GM23338 (cell line): Measurements from ENCODE around the gene EML2. TPM values are rescaled to one million over a fixed set of nuclear protein-coding genes. Genes with fewer than 3 reads are reported as not detected.

Experiments
- ATAC-seq: fragments of 200-7000 bp; cut with Tn5 transposase; 3 replicates; pipeline ENCODE4 v1.9.1; 2020
- DNase-seq: peaks from one replicate; pipeline ENCODE4 v3.0.0-alpha.2; 2015; ENCODE audit warnings: low spot score
- H2AFZ ChIP-seq: fragments of 200-600 bp; sonication (generic); 2 replicates; pipeline ENCODE4 v1.8.0; 2016; ENCODE audit warnings: antibody characterized with exemption, mild to moderate bottlenecking, moderate library complexity
- H3F3A ChIP-seq: fragments of 200-600 bp; sonication (generic); replicated peaks from 2 replicates; pipeline ENCODE4 v1.8.0; 2017; ENCODE audit warnings: antibody characterized with exemption, mixed run types, low read depth
- H3K27ac ChIP-seq: fragments of 200-600 bp; sonication (generic); 2 replicates; pipeline ENCODE4 v1.6.1; 2016; ENCODE audit warnings: low read depth
- H3K27me3 ChIP-seq: fragments of 200-600 bp; sonication (generic); 2 replicates; pipeline ENCODE4 v1.8.0; 2016; ENCODE audit warnings: mild to moderate bottlenecking, mixed run types, moderate library complexity; ENCODE audit not compliant: insufficient read depth
- H3K36me3 ChIP-seq: fragments of 200-600 bp; sonication (generic); 2 replicates; pipeline ENCODE4 v1.8.0; 2016; ENCODE audit warnings: mild to moderate bottlenecking; ENCODE audit not compliant: insufficient read depth
- H3K4me1 ChIP-seq: fragments of 200-600 bp; sonication (generic); 2 replicates; pipeline ENCODE4 v1.8.0; 2016; ENCODE audit warnings: mild to moderate bottlenecking, moderate library complexity; ENCODE audit not compliant: insufficient read depth
- H3K4me2 ChIP-seq: fragments of 200-600 bp; sonication (generic); 2 replicates; pipeline ENCODE4 v1.7.1; 2017; ENCODE audit warnings: mixed run types
- H3K4me3 ChIP-seq: fragments of 200-600 bp; sonication (generic); 2 replicates; pipeline ENCODE4 v1.6.1; 2016; ENCODE audit warnings: mixed run types
- H3K79me2 ChIP-seq: fragments of 200-600 bp; sonication (generic); replicated peaks from 2 replicates; pipeline ENCODE4 v1.8.0; 2017; ENCODE audit warnings: mild to moderate bottlenecking; ENCODE audit not compliant: insufficient read depth
- H3K9me2 ChIP-seq: fragments of 200-600 bp; sonication (generic); 2 replicates; pipeline ENCODE4 v1.8.0; 2017; ENCODE audit not compliant: insufficient read depth
- H4K20me1 ChIP-seq: fragments of 200-600 bp; sonication (generic); replicated peaks from 2 replicates; pipeline ENCODE4 v1.8.0; 2017; ENCODE audit warnings: mild to moderate bottlenecking; ENCODE audit not compliant: insufficient read depth
- H3K27ac Mint-ChIP-seq: 2 replicates; pipeline ENCODE4 v1.8.0; 2020; ENCODE audit warnings: inconsistent platforms, mild to moderate bottlenecking, moderate library complexity, mixed read lengths
- H3K27me3 Mint-ChIP-seq: 3 replicates; pipeline ENCODE4 v1.8.0; 2022; ENCODE audit warnings: low read depth, mild to moderate bottlenecking, moderate library complexity, mixed read lengths, inconsistent platforms; ENCODE audit not compliant: insufficient read depth, poor library complexity
- H3K36me3 Mint-ChIP-seq: 3 replicates; pipeline ENCODE4 v1.8.0; 2021; ENCODE audit warnings: low read depth, mild to moderate bottlenecking, inconsistent platforms, moderate library complexity, mixed read lengths
- H3K4me1 Mint-ChIP-seq: 3 replicates; pipeline ENCODE4 v1.8.0; 2020; ENCODE audit warnings: mild to moderate bottlenecking, inconsistent platforms, mixed read lengths
- H3K4me3 Mint-ChIP-seq: 3 replicates; pipeline ENCODE4 v1.8.0; 2021; ENCODE audit warnings: moderate library complexity, mild to moderate bottlenecking, inconsistent platforms, mixed read lengths
- H3K9me3 Mint-ChIP-seq: 3 replicates; pipeline ENCODE4 v1.8.0; 2020; ENCODE audit warnings: moderate library complexity, mild to moderate bottlenecking, inconsistent platforms, mixed read lengths
- EZH2 ChIP-seq: fragments of 200-600 bp; sonication (generic); IDR thresholded peaks from one replicate; pipeline ENCODE4 v1.8.0; 2017; ENCODE audit warnings: antibody characterized with exemption, mild to moderate bottlenecking, low read depth; ENCODE audit not compliant: unreplicated experiment
- EZH2phosphoT487 ChIP-seq: fragments of 200-600 bp; sonication (generic); IDR thresholded peaks from one replicate; pipeline ENCODE4 v1.8.1; 2018; ENCODE audit warnings: antibody characterized with exemption; ENCODE audit not compliant: unreplicated experiment
- JUNB ChIP-seq: IDR thresholded peaks from one replicate; pipeline ENCODE4 v1.6.1; 2016; ENCODE audit warnings: antibody characterized with exemption; ENCODE audit not compliant: unreplicated experiment
- POLR2AphosphoS5 ChIP-seq: IDR thresholded peaks from 2 replicates; pipeline ENCODE4 v1.6.1; 2016; ENCODE audit warnings: antibody characterized with exemption, low read depth
- STAT1 ChIP-seq: IDR thresholded peaks from one replicate; pipeline ENCODE4 v1.6.1; 2016; ENCODE audit warnings: antibody characterized with exemption; ENCODE audit not compliant: unreplicated experiment
- ZNF114 ChIP-seq: fragments of 250-450 bp; sonication (Bioruptor Pico); IDR thresholded peaks from 2 replicates; pipeline ENCODE4 v1.5.0; 2020; ENCODE audit warnings: mild to moderate bottlenecking, moderate library complexity
- polyA plus RNA-seq: library from polyadenylated mRNA; unstranded; fragments of >200 nt; fragmentation: Nextera tagmentation; extraction: Ambion mirVana; gene quantifications from 2 replicates; pipeline ENCODE4 v1.2.1, GENCODE V29; 2016
- total RNA-seq: library from RNA; depleted of rRNA; stranded (reverse); fragments of >200 nt; shearing (Covaris generic); gene quantifications from 2 replicates; pipeline ENCODE4 v1.2.3, GENCODE V29; 2014
- TF ChIP-seq, protein P1 (sequence below), 2 experiments: fragments of 200-600 bp in 1 of 2; sonication (generic) in 1 of 2; conservative IDR thresholded peaks; 2 replicates each; pipeline versions ENCODE4 v1.5.1 to v1.6.1; 2016 to 2017; ENCODE audit warnings: antibody characterized with exemption in 2 of 2, low read depth in 2 of 2, mild to moderate bottlenecking in 2 of 2, moderate library complexity in 1 of 2
- TF ChIP-seq, protein P2 (sequence below): IDR thresholded peaks from 2 replicates; pipeline ENCODE4 v1.6.1; 2016; ENCODE audit warnings: antibody characterized with exemption

The EML2 gene
- total and polyA plus RNA-seq, 2 experiments from 2014 or later: 7.1 to 33.9 TPM

DNA sequence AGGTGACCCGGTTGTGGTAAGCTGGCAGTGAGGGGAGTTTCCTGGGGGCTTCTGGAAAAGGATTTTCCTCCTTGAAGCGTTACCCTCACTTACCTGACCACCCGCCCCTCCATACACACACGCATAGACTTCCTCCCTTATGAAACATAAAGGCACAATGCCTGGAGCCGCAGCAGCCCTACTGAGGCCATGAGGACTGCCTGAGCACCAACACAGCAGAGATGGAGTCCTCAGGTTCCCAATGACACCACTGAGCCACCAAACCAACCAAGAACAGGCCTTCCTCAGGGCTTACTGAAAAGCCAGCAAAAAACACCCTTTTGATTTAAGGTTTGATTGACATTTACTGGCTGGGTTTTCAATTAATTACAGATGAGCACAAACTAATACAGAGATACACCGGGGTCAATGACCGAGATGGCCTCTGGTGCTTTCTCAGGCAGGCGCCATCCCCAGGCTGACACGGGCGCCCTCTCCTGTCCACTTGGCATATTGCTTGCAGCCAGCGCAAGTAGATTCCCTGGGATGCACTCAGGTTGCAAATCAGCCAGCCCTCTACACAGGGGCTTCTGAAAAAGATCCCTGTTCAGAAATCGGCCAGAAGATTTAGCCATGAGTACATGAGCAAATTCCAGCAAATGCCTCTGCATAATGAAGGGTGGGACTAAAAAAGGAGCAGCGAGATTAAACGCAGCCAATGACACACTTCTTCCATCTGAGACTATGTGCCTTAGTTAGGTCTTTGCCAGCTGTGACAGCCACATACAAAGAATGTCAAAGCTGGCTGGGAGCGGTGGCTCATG lies 69.4 kb downstream of the EML2 start:
- Mint-ChIP-seq H3K4me1 (peaks cover 7% of the 10 kb centered on the region), H3K36me3 (peaks cover 3% of the 10 kb centered on the region; the same call in 1 of the 3 replicates), H3K27me3 (peaks cover 2% of the 10 kb centered on the region), H3K4me3 (no peak overlapping the region; the same call in 2 of the 3 replicates), H3K9me3 (no peaks in the 10 kb centered on the region), H3K27ac (no peak overlapping the region)
- peak; percentile 88 for DNase-seq
- no peaks in the 10 kb centered on the region for H3K27me3 ChIP-seq
- no peaks in the 10 kb centered on the region for H3K36me3 ChIP-seq
- peaks cover 5% of the 10 kb centered on the region for H3K79me2 ChIP-seq
- no peak overlapping the region for H3K4me2 ChIP-seq
- no peak overlapping the region for H3K27ac ChIP-seq
- ATAC-seq: peak; percentile 98
- TF ChIP-seq ZNF114 (CRISPR knock-in tag): no peak
- TF ChIP-seq, protein P1, sequence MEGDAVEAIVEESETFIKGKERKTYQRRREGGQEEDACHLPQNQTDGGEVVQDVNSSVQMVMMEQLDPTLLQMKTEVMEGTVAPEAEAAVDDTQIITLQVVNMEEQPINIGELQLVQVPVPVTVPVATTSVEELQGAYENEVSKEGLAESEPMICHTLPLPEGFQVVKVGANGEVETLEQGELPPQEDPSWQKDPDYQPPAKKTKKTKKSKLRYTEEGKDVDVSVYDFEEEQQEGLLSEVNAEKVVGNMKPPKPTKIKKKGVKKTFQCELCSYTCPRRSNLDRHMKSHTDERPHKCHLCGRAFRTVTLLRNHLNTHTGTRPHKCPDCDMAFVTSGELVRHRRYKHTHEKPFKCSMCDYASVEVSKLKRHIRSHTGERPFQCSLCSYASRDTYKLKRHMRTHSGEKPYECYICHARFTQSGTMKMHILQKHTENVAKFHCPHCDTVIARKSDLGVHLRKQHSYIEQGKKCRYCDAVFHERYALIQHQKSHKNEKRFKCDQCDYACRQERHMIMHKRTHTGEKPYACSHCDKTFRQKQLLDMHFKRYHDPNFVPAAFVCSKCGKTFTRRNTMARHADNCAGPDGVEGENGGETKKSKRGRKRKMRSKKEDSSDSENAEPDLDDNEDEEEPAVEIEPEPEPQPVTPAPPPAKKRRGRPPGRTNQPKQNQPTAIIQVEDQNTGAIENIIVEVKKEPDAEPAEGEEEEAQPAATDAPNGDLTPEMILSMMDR (conservative IDR thresholded peaks at IDR 0.05; ENCODE audit: low read depth in 2 of 2): peak; percentile 91 to 94
- no peak overlapping the region for H3K4me3 ChIP-seq
- no peak overlapping the region for H2AFZ ChIP-seq
- H3K4me1 ChIP-seq: peaks cover 1% of the 10 kb centered on the region; the same call in 1 of the 2 replicates
- H3F3A ChIP-seq: 0 out of 2 replicates have a peak, but pooled peaks cover 6% of the 10 kb centered on the region
- no peaks in the 10 kb centered on the region for H3K9me2 ChIP-seq
- H4K20me1 ChIP-seq: peaks cover 3% of the 10 kb centered on the region; the same call in 1 of the 2 replicates

DNA sequence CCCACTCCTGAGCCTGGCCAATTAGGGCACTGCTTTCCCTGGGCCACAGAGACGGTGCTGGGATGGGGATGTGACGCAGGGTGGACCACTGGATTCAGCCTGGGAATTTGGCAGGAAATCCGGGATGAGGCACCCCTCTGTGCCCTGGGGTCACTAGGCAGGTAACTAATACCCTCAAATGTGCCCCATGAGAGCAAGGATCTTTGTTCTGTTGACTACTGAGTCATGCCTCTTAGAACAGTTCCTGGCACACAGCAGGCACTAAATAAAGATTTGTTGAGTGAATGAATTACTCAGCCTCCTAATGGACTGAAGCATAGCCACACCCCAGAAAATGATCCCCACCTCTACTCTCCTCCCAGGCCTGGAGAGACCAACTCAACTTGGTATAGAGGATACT lies 70.5 kb downstream of the EML2 start:
- Histone ChIP-seq H3K9me2 (no peaks in the 10 kb centered on the region), H2AFZ (no peak overlapping the region), H3K79me2 (peaks cover 4% of the 10 kb centered on the region), H4K20me1 (peaks cover 3% of the 10 kb centered on the region; the same call in 1 of the 2 replicates), H3F3A (0 out of 2 replicates have a peak, but pooled peaks cover 6% of the 10 kb centered on the region), H3K4me1 (peaks cover 9% of the 10 kb centered on the region), H3K4me2 (no peak overlapping the region), H3K27ac (no peak overlapping the region), H3K4me3 (no peak overlapping the region), H3K27me3 (no peaks in the 10 kb centered on the region), H3K36me3 (no peaks in the 10 kb centered on the region)
- ATAC-seq: no peak
- Mint-ChIP-seq H3K27me3 (peaks cover 2% of the 10 kb centered on the region), H3K9me3 (no peaks in the 10 kb centered on the region), H3K4me3 (no peak overlapping the region), H3K4me1 (peaks cover 16% of the 10 kb centered on the region), H3K27ac (no peak overlapping the region), H3K36me3 (peaks cover 3% of the 10 kb centered on the region; the same call in 1 of the 3 replicates)
- no peak for DNase-seq
- TF ChIP-seq, protein P2, sequence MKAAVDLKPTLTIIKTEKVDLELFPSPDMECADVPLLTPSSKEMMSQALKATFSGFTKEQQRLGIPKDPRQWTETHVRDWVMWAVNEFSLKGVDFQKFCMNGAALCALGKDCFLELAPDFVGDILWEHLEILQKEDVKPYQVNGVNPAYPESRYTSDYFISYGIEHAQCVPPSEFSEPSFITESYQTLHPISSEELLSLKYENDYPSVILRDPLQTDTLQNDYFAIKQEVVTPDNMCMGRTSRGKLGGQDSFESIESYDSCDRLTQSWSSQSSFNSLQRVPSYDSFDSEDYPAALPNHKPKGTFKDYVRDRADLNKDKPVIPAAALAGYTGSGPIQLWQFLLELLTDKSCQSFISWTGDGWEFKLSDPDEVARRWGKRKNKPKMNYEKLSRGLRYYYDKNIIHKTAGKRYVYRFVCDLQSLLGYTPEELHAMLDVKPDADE: no peak
- no peak for TF ChIP-seq STAT1
- no peak for TF ChIP-seq POLR2AphosphoS5
- TF ChIP-seq ZNF114 (CRISPR knock-in tag): no peak
- no peak for TF ChIP-seq JUNB
- TF ChIP-seq, protein P1 (conservative IDR thresholded peaks at IDR 0.05; ENCODE audit: low read depth in 2 of 2): no peak
- TF ChIP-seq EZH2: no peak
- TF ChIP-seq EZH2phosphoT487: no peak
